Measurements from ENCODE around the gene PRDM1. TPM values are rescaled to one million over a fixed set of nuclear protein-coding genes. Genes with fewer than 3 reads are reported as not detected.

The PRDM1 gene
- total RNA-seq, 1 donor from 2014 or later: 10.5 TPM

GRCh38 chr6:106103728-106104109 is 17.6 kb downstream of the PRDM1 start:
- DNase-seq (ENCODE audit: low read depth) (no peak), FAIRE-seq (no peak)
- Mint-ChIP-seq H3K4me1 (ENCODE audit: low read depth, unreplicated experiment) (peaks cover 25% of the 10 kb centered on the region), H3K27me3 (ENCODE audit: low read depth, unreplicated experiment) (no peaks in the 10 kb centered on the region), H3K36me3 (ENCODE audit: low read depth, unreplicated experiment) (peaks cover 39% of the 10 kb centered on the region), H3K9me3 (ENCODE audit: unreplicated experiment) (no peaks in the 10 kb centered on the region), H3K27ac (ENCODE audit: unreplicated experiment) (no peak overlapping the region), H3K4me3 (ENCODE audit: unreplicated experiment) (no peak overlapping the region)
- Histone ChIP-seq H3K9me3 (ENCODE audit: insufficient read depth, low read depth, low read length) (no peaks in the 10 kb centered on the region), H4K20me1 (ENCODE audit: insufficient read depth, low read length) (no peaks in the 10 kb centered on the region), H3K79me2 (ENCODE audit: insufficient read depth, low read length) (no peaks in the 10 kb centered on the region), H3K27ac (ENCODE audit: low read depth, low read length) (no peak overlapping the region), H3K36me3 (ENCODE audit: insufficient read depth, low read length) (peaks cover 3% of the 10 kb centered on the region), H3K4me2 (ENCODE audit: low read length) (no peak overlapping the region), H3K4me3 (ENCODE audit: insufficient read depth, low read depth, low read length) (no peak overlapping the region), H3K4me1 (ENCODE audit: insufficient read depth, low read length) (peaks cover 6% of the 10 kb centered on the region), H3K9ac (ENCODE audit: low read length) (no peak overlapping the region), H3K27me3 (ENCODE audit: insufficient read depth, low read length) (no peaks in the 10 kb centered on the region), H2AFZ (ENCODE audit: low read depth, low read length) (no peak overlapping the region)
- no peak for TF ChIP-seq CTCF (IDR thresholded peaks at IDR 0.05; ENCODE audit: insufficient read depth, low read depth, low read length)
- TF ChIP-seq EZH2 (IDR thresholded peaks at IDR 0.05; ENCODE audit: insufficient read depth, low read length): no peak

GRCh38 chr6:106104476-106104875 is 18.3 kb downstream of the PRDM1 start:
- no peak overlapping the region for H3K4me3 ChIP-seq (ENCODE audit: insufficient read depth, low read depth, low read length)
- no peak overlapping the region for H3K9ac ChIP-seq (ENCODE audit: low read length)
- H3K9me3 Mint-ChIP-seq (ENCODE audit: unreplicated experiment): no peaks in the 10 kb centered on the region
- no peak overlapping the region for H2AFZ ChIP-seq (ENCODE audit: low read depth, low read length)
- no peak for FAIRE-seq
- no peak overlapping the region for H3K27ac Mint-ChIP-seq (ENCODE audit: unreplicated experiment)
- no peaks in the 10 kb centered on the region for H4K20me1 ChIP-seq (ENCODE audit: insufficient read depth, low read length)
- H3K27me3 ChIP-seq (ENCODE audit: insufficient read depth, low read length): no peaks in the 10 kb centered on the region
- DNase-seq (ENCODE audit: low read depth): no peak
- H3K27ac ChIP-seq (ENCODE audit: low read depth, low read length): no peak overlapping the region
- H3K4me3 Mint-ChIP-seq (ENCODE audit: unreplicated experiment): no peak overlapping the region
- no peaks in the 10 kb centered on the region for H3K9me3 ChIP-seq (ENCODE audit: insufficient read depth, low read depth, low read length)
- H3K79me2 ChIP-seq (ENCODE audit: insufficient read depth, low read length): no peaks in the 10 kb centered on the region
- H3K4me1 ChIP-seq (ENCODE audit: insufficient read depth, low read length): no peaks in the 10 kb centered on the region
- peaks cover 3% of the 10 kb centered on the region for H3K36me3 ChIP-seq (ENCODE audit: insufficient read depth, low read length)
- peaks cover 39% of the 10 kb centered on the region for H3K36me3 Mint-ChIP-seq (ENCODE audit: low read depth, unreplicated experiment)
- TF ChIP-seq EZH2 (IDR thresholded peaks at IDR 0.05; ENCODE audit: insufficient read depth, low read length) (no peak), CTCF (IDR thresholded peaks at IDR 0.05; ENCODE audit: insufficient read depth, low read depth, low read length) (no peak)
- no peak overlapping the region for H3K4me2 ChIP-seq (ENCODE audit: low read length)
- H3K4me1 Mint-ChIP-seq (ENCODE audit: low read depth, unreplicated experiment): peaks cover 17% of the 10 kb centered on the region
- H3K27me3 Mint-ChIP-seq (ENCODE audit: low read depth, unreplicated experiment): no peaks in the 10 kb centered on the region

- H3K27ac Mint-ChIP-seq (ENCODE audit: unreplicated experiment): no peak overlapping the region
- H3K4me1 Mint-ChIP-seq (ENCODE audit: low read depth, unreplicated experiment): peaks cover 16% of the 10 kb centered on the region
- no peak overlapping the region for H3K27ac ChIP-seq (ENCODE audit: low read depth, low read length)
- H4K20me1 ChIP-seq (ENCODE audit: insufficient read depth, low read length): no peaks in the 10 kb centered on the region
- no peak overlapping the region for H3K9ac ChIP-seq (ENCODE audit: low read length)
- H3K36me3 Mint-ChIP-seq (ENCODE audit: low read depth, unreplicated experiment): peaks cover 39% of the 10 kb centered on the region
- H3K4me3 ChIP-seq (ENCODE audit: insufficient read depth, low read depth, low read length): no peak overlapping the region
- H3K4me3 Mint-ChIP-seq (ENCODE audit: unreplicated experiment): no peak overlapping the region
- no peak overlapping the region for H2AFZ ChIP-seq (ENCODE audit: low read depth, low read length)
- no peaks in the 10 kb centered on the region for H3K4me1 ChIP-seq (ENCODE audit: insufficient read depth, low read length)
- FAIRE-seq (no peak), DNase-seq (ENCODE audit: low read depth) (no peak)
- H3K79me2 ChIP-seq (ENCODE audit: insufficient read depth, low read length): no peaks in the 10 kb centered on the region
- no peaks in the 10 kb centered on the region for H3K9me3 Mint-ChIP-seq (ENCODE audit: unreplicated experiment)
- peaks cover 3% of the 10 kb centered on the region for H3K36me3 ChIP-seq (ENCODE audit: insufficient read depth, low read length)
- H3K9me3 ChIP-seq (ENCODE audit: insufficient read depth, low read depth, low read length): no peaks in the 10 kb centered on the region
- no peaks in the 10 kb centered on the region for H3K27me3 ChIP-seq (ENCODE audit: insufficient read depth, low read length)
- H3K4me2 ChIP-seq (ENCODE audit: low read length): no peak overlapping the region
- TF ChIP-seq EZH2 (IDR thresholded peaks at IDR 0.05; ENCODE audit: insufficient read depth, low read length) (no peak), CTCF (IDR thresholded peaks at IDR 0.05; ENCODE audit: insufficient read depth, low read depth, low read length) (no peak)
- H3K27me3 Mint-ChIP-seq (ENCODE audit: low read depth, unreplicated experiment): no peaks in the 10 kb centered on the region
Observed at GRCh38 chr6:106104941-106105340, 18.8 kb downstream of the PRDM1 start.
